Stimulated activated naive CD8-positive, alpha-beta T cell treated with anti-CD3 and anti-CD28 coated beads, Interleukin-15, amount 100 ng/mL, for 72 hours (primary cell): ENCODE measurements around the gene FOXP1.

Experiments
- ATAC-seq: fragments of 150-1000 bp; cut with Tn5 transposase; 2 replicates; pipeline ENCODE4 v1.10.0; 2021; ENCODE audit warnings: mild to moderate bottlenecking, moderate library complexity
- DNase-seq, 2 donors: peaks; one replicate each; pipeline ENCODE4 v3.0.0; 2021 to 2022
- H3K27ac Mint-ChIP-seq, 2 donors: one replicate each; pipeline ENCODE4 v1.8.0; 2022; ENCODE audit warnings: mild to moderate bottlenecking in 2 of 2, mixed read lengths in 2 of 2, moderate library complexity in 2 of 2
- H3K27me3 Mint-ChIP-seq: one replicate; pipeline ENCODE4 v1.8.0; 2022; ENCODE audit warnings: mixed read lengths
- H3K4me1 Mint-ChIP-seq: one replicate; pipeline ENCODE4 v1.8.0; 2022; ENCODE audit warnings: mild to moderate bottlenecking, mixed read lengths
- H3K4me3 Mint-ChIP-seq, 2 donors: one replicate each; pipeline ENCODE4 v1.8.0; 2022; ENCODE audit warnings: mild to moderate bottlenecking in 2 of 2, mixed read lengths in 2 of 2, moderate library complexity in 1 of 2
- H3K9me3 Mint-ChIP-seq, 2 donors: one replicate each; pipeline ENCODE4 v1.8.0; 2022; ENCODE audit warnings: mixed read lengths in 2 of 2

Gene FOXP1

DNA sequence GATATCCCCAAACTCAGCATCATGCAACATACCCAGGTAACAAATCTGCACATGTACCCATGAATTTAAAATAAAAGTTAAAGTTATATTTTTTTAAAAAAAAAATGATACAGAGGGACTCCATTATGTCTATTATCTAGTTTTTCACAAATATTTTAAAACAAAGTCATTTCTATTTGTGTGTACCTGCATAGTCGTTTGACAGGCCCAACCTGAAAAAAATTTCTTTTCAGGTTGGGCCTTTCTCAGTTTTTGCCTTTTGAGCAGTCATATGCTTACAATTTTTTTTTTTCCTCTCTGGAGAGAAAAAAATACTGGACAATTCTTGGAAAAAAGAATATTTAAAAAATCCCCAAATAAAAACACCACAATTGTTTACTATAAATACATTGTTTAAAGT is 459.5 kb downstream of the FOXP1 start:
- Mint-ChIP-seq H3K9me3 (no peaks in the 10 kb centered on the region), H3K4me1 (peaks cover 80% of the 10 kb centered on the region), H3K4me3 (no peak overlapping the region), H3K27me3 (no peaks in the 10 kb centered on the region), H3K27ac (no peak overlapping the region)
- ATAC-seq (no peak), DNase-seq (no peak)

DNA sequence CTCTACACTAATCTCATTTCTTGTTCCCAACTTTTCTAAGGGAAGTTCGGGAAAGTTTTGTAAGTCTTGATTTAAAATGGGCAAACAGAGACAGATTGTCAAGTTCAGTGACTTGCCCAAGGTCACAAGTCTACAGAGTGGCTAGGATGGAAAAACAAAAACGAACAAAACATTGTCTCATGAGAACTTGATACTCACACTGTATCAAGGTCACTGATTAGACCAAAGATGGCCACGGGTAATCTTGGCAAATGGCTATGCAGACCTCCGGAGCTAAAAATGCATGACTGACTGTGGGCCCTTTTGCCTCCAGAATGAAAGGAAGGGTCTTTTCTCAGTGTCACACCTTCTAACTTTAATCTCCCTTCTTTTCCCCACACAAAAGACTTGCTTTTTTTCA is 460.9 kb downstream of the FOXP1 start:
- Mint-ChIP-seq H3K4me1 (peaks cover 90% of the 10 kb centered on the region), H3K27me3 (no peaks in the 10 kb centered on the region), H3K9me3 (no peaks in the 10 kb centered on the region), H3K4me3 (peak overlapping the region; percentile 5 to 33), H3K27ac (peak overlapping the region in 1 of 2 donors; percentile 22)
- ATAC-seq, result no peak
- no peak for DNase-seq

DNA sequence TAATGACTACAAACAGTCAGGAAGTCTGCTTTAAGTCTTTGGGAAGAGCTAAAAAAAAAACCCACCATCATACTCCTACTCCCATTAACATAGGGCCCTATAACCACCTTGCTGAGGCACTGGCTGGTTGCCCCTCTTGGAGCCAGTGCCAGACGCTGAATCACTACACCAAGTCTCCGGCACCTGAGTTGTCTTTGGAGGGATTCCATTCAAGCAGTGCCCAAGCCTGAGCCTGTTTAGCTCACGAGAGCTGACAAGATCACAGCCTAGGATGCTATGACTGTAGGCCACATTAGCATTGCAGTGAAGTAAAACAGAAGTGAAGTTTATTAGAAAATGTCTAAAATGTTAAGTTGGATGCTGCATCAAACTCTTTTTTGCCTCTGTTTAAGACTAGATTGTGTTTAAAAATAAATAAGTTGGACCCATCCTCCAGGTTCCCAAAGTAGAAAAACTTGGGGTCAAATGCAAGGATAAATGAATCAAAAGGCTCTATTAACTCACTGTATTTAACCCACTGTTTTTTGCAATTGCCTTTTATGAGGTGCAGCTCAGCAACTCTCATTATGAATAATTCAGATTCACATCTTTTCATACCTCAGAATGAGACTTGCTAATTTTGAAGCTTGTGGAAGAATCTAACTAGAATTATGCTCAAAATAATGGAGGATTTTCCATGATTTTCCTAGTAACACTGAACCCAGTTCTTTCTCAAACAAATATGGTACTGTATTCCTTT is 461.9 kb downstream of the FOXP1 start:
- Mint-ChIP-seq H3K27ac (peak overlapping the region; percentile 70 to 88), H3K4me3 (peak overlapping the region; percentile 18 to 48), H3K9me3 (no peaks in the 10 kb centered on the region), H3K27me3 (no peaks in the 10 kb centered on the region), H3K4me1 (peaks cover 94% of the 10 kb centered on the region)
- ATAC-seq, result peak; percentile 72
- DNase-seq, result no peak

DNA sequence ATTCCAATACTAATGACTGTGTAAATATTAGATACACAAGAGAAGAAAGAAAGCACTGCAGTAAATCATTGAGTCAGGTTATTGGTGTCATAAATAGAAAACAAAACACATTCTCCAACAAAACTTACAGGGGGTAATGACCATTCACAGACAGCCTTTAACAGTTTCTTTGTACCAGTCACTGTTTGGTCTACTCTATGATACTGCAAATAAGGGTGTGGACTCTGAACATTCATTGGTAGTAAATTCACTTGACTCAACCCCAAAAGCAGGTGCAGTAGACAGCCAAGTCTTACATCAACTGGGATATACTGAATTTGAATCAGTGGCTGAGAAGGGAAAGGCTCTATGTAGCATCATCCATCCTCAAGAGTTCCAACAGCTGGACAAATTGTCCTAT is 463.5 kb downstream of the FOXP1 start:
- Mint-ChIP-seq H3K27ac (no peak overlapping the region), H3K27me3 (no peaks in the 10 kb centered on the region), H3K4me1 (peaks cover 93% of the 10 kb centered on the region), H3K4me3 (no peak overlapping the region), H3K9me3 (no peaks in the 10 kb centered on the region)
- DNase-seq, result no peak
- ATAC-seq, result no peak

DNA sequence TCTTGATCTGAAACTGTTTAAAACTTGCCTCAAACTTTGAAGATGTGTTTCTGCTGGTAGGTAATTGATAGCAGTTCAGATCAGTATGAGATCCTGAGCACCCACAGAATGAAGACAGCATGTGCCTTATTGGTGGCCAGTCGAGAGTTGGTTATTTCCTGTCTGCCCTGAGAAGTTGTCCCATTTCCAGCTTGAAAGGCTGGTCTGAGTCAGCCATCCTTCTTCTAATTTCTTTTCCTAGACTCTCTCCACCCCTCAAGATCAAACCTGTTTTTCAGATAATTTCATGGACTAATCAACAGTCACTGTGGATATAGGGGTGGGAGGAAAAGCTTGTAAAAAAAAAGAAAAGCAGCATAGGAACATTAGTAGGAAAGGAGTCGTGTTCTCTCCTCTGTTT is 464.4 kb downstream of the FOXP1 start:
- ATAC-seq (peak; percentile 57), DNase-seq (no peak)
- Mint-ChIP-seq H3K4me1 (peaks cover 93% of the 10 kb centered on the region), H3K27ac (peak overlapping the region in 1 of 2 donors; percentile 15), H3K4me3 (peak overlapping the region; percentile 22 to 52), H3K9me3 (no peaks in the 10 kb centered on the region), H3K27me3 (no peaks in the 10 kb centered on the region)

DNA sequence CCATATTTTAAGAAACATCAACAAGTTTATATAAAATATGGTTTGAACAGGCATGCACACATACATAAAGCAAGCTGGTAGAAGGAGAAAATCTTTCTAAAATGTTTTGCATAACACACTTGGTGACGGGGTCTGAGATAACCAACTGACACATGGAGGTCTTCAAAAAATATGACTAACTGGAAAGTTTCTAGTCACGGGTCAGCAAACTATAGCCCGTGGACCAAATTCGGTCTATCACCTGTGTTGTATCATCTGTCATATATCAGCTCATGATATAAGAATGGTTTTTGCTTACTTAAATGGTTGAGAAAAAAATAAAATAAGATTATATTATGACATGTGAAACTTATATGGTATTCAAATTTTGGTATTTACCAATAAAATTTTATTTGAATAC is 465.1 kb downstream of the FOXP1 start:
- Mint-ChIP-seq H3K27me3 (no peaks in the 10 kb centered on the region), H3K4me3 (no peak overlapping the region), H3K9me3 (no peaks in the 10 kb centered on the region), H3K27ac (no peak overlapping the region), H3K4me1 (peaks cover 95% of the 10 kb centered on the region)
- ATAC-seq (no peak), DNase-seq (no peak)

DNA sequence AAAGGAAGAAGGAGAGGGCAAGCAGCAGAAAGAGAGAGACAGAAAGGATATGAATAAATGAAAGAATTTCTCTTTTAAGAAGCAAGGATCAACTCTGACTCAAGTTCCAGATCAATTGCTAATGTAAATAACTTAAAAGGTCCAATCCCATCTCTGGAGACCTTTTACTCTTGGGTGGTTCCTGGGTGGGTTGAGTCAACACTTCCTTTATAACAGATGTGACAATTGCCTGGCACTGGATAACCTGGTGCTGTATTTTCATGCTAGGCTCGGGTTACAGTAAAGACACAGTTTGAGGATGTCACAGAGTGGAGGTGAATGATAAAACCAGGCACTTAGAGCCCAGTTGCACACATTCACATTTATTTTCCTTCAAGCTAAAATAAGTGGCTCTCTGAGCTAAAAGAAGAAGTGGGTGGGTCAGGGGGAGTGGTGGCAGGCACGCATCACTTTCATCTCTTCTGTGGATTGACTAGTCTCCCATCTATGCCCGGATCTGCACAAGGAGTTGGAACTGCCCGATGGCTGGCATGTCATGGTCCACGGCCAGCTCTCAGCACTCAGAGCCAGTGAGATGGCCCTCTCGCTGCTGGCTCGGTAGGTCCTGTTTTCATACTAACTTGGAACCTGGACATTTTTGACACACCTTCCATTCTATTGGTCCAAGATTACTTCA is 465.8 kb downstream of the FOXP1 start:
- peaks cover 95% of the 10 kb centered on the region for H3K4me1 Mint-ChIP-seq
- H3K9me3 Mint-ChIP-seq, result no peaks in the 10 kb centered on the region
- no peak for DNase-seq
- peak overlapping the region; percentile 12 to 55 for H3K27ac Mint-ChIP-seq
- no peak overlapping the region for H3K4me3 Mint-ChIP-seq
- no peaks in the 10 kb centered on the region for H3K27me3 Mint-ChIP-seq
- ATAC-seq, result peak; percentile 57

DNA sequence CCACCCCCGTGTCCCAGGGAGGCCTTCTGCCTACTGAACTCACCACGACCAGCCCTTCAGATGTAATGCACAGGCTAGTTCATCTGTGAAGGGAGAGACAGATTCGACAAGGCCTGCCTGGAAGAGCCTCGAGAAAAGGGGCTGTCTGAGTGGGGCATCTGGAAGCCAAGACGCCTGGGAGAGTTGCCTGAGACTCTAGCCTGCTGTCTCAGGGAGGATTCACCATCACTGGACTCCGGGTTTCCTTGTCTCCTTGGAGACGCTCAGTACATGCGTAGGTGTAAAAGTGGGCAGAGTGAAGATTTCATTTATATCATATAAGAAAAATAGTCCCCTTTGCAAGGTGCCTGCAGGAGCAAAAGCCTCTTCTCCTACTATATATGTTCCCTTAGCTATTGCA is 468.9 kb downstream of the FOXP1 start:
- Mint-ChIP-seq H3K27me3 (no peaks in the 10 kb centered on the region), H3K27ac (no peak overlapping the region)

DNA sequence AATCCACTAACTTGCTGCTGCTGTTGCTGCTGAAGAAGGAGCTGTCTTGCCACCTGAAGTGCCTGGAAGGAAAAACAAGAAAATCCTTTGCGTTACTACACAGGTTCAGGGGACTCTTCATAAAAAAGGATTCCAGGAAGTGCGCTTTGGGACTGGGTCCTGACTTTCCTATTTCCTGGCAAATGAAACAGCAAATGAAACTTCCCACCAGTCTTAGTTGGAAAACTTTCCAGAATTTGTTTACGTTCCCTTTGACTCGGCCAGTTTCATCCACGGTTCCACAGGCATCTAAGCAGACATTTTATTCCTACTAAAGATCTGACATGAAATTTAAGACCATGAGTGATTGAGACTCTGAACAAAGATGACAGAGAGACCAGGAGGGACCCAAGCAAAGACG is 471.0 kb downstream of the FOXP1 start:
- H3K9me3 Mint-ChIP-seq, result no peaks in the 10 kb centered on the region
- peak overlapping the region; percentile 79 to 89 for H3K27ac Mint-ChIP-seq
- peak overlapping the region; percentile 13 to 33 for H3K4me3 Mint-ChIP-seq
- ATAC-seq, result no peak
- H3K4me1 Mint-ChIP-seq, result peaks cover 98% of the 10 kb centered on the region
- H3K27me3 Mint-ChIP-seq, result no peaks in the 10 kb centered on the region
- DNase-seq, result no peak

More for the DNA sequence above, 468.9 kb downstream of the FOXP1 start:
- Mint-ChIP-seq H3K9me3 (no peaks in the 10 kb centered on the region), H3K4me3 (no peak overlapping the region), H3K4me1 (peaks cover 95% of the 10 kb centered on the region)
- no peak for DNase-seq
- ATAC-seq, result no peak

DNA sequence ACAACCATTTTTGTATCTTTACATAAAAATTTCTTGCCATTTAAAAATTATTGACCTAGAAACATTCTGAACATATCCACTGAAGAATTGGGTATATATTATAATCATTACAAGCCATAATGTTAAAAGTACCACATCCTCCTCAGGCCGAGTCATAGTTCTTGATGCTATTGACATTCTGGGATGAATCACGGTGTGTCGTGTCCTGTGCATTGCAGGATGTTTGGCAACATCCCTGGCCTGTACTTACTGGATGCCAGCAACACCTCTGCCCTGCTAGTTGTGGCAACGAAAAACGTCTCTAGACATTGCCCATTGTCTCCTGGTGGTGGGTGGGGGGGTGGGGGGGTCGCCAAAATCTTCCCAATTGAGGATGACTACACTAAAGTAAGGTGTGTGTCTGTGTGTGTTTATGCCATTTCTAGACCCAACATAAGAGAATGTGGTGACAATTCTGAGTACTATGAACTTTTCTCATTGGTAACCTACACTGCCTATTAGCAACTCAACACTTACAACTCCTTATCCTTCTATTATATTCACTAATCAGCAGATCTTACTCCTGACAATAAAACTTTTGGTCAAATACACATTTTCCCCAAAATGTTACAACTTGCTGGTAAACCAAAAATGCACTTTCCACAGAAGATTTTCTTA is 471.6 kb downstream of the FOXP1 start:
- Mint-ChIP-seq H3K4me1 (peaks cover 95% of the 10 kb centered on the region), H3K27me3 (no peaks in the 10 kb centered on the region), H3K4me3 (no peak overlapping the region), H3K27ac (peak overlapping the region; percentile 89 to 93), H3K9me3 (no peaks in the 10 kb centered on the region)
- DNase-seq (peak in 1 of 2 donors; percentile 61), ATAC-seq (peak; percentile 96)

DNA sequence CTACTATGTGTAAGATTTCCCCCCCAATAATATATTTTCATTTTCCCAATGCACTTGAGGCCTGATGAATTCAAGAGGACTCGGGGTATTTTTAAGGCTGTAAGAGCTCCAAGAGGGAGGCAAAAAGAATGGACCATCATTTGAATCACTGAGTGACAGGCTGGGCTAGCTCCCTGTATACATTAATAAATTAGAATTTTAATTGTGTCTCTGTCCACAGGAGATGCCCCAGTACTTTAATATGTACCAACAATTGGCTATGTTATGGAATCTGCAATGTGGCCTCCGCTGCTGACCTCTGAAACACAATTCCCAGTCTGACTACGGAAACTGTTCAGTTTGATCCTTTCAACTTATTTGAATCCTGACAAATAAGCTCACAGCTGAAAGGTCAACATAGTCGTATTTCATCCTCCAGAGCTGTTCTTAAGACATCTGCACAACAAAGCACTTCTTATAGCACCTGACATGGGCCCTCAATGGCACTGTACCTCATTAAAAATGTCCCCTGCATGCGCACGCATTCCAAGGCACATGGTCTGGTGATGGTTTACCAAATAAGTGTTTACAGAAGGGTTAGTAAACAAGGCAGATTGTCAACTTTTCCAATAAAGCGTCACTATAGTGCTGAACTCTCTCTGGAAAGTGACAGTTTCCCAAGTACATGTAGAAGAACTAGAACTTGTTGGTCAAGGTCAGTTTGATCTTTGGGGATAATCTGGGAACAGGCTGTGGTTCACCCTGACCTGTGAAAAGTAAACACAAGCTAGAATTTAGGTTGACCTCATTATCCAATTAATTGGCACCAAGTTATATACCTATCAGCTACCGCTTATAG is 472.9 kb downstream of the FOXP1 start:
- Mint-ChIP-seq H3K9me3 (no peaks in the 10 kb centered on the region), H3K4me3 (peak overlapping the region in 1 of 2 donors; percentile 64), H3K27me3 (no peaks in the 10 kb centered on the region), H3K27ac (peak overlapping the region in 1 of 2 donors; percentile 7), H3K4me1 (peaks cover 95% of the 10 kb centered on the region)
- DNase-seq (no peak), ATAC-seq (no peak)

DNA sequence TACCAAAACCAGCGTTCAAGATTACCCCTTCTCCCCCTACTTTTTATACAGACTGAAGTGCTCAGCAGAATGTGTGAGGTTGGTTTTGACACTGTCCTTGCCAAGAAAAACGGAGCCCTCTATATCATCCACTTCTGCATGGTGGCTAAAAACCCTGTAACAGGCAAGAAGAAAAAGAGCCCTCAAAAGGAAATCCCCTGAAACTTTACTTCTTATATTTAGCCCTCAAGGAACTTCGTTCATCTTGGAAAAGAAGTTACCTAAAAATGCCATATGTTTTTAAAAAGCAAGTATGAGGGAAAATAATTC is 473.6 kb downstream of the FOXP1 start:
- Mint-ChIP-seq H3K9me3 (no peaks in the 10 kb centered on the region), H3K4me1 (peaks cover 96% of the 10 kb centered on the region), H3K27ac (peak overlapping the region in 1 of 2 donors; percentile 80), H3K4me3 (peak overlapping the region; percentile 51 to 64), H3K27me3 (no peaks in the 10 kb centered on the region)
- ATAC-seq (no peak), DNase-seq (no peak)

DNA sequence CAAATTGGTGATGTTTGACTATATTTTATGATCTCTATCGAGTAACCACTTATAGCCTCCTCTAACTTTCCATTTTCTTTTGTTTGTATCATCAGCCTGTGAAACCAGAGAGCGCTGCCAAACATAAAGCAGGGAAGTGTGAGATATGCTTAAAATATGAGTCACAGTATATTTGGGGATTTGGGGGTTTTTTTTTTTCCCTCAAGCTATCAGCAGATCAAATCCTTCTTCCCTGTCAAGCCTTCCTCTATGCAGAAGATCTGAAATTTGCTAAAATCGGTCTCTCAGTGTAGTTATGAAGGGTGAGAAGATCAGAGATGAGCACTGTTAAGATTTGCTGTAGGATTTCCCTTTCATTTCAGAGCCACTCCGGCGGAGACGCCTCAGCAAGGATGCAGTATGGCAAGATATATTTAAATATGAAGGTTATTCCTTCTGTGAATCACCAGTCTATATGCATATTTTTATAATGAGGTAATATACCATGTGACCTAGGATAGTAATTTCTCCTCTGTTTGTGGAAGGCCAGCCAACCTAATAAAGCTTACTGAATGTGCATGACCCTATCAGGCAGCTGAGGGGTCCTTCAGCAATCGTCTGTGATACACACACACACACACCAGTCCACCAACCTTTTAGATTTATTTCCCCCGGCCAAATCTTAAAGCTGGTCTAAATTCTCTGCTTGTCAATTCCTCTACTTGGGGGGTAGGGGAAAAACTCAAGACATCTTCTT is 474.1 kb downstream of the FOXP1 start:
- peak; percentile 33 for ATAC-seq
- Mint-ChIP-seq H3K4me1 (peaks cover 96% of the 10 kb centered on the region), H3K27ac (peak overlapping the region in 1 of 2 donors; percentile 80), H3K9me3 (no peaks in the 10 kb centered on the region), H3K4me3 (peak overlapping the region; percentile 51 to 64), H3K27me3 (no peaks in the 10 kb centered on the region)
- no peak for DNase-seq

DNA sequence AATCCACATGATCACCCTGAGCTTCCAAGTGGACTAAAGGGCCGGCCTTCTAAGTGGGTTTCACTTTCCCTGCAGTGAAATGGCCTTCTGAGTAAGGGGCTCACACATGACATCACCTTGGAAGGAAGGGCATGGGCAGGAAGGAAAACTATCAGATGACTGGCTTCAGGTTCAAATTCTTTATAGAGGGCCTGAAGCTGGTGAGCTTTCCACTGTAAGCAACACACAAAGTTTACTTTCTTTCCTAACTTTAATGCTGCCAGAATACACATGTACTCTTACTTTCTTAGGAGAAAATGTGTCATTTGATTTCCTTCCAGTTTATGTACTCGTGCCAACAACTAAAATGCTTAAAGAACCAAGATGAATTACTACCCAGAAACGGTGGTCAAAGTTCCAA is 475.6 kb downstream of the FOXP1 start:
- Mint-ChIP-seq H3K4me1 (peaks cover 95% of the 10 kb centered on the region), H3K9me3 (no peaks in the 10 kb centered on the region), H3K4me3 (peak overlapping the region in 1 of 2 donors; percentile 44), H3K27ac (peak overlapping the region in 1 of 2 donors; percentile 52), H3K27me3 (no peaks in the 10 kb centered on the region)
- DNase-seq, result no peak
- ATAC-seq, result no peak

DNA sequence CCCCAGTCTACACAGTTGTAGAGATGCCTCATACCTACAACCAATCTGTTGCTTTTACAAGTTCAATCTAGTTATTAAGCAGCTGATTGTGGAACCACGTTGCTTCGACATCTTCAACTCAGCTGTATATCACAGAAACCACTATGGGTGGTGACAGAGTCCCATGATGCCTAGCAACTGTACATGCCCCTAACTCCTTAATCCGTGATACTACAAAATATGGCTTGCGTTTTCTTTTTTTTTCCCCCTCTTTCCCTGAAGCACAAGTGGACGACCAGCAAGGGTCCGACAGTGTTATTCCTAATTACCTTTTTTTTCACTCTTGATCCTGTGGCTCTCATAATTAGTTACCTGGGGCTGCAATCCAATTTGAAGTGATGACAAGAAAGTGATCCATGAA is 478.6 kb downstream of the FOXP1 start:
- no peaks in the 10 kb centered on the region for H3K9me3 Mint-ChIP-seq
- H3K27me3 Mint-ChIP-seq, result no peaks in the 10 kb centered on the region
- no peak for ATAC-seq
- no peak for DNase-seq
- H3K27ac Mint-ChIP-seq, result peak overlapping the region; percentile 9 to 92
- peaks cover 94% of the 10 kb centered on the region for H3K4me1 Mint-ChIP-seq
- peak overlapping the region; percentile 7 to 59 for H3K4me3 Mint-ChIP-seq
